BJ (cell line): ENCODE results near the gene ZNF184. TPM values are rescaled to one million over a fixed set of nuclear protein-coding genes. Genes with fewer than 3 reads are reported as not detected.
A peak's percentile ranks its signal among the peaks of the same experiment; 100 is the strongest.

ENCODE experiments used
- CTCF ChIA-PET: fragments of 350-600 bp; formaldehyde crosslinking; extraction: SDS; loops from one replicate; lab custom pipeline; 2021; ENCODE audit warnings: antibody characterized with exemption, inconsistent platforms; lab: Yijun Ruan, JAX
- POLR2A ChIA-PET: fragments of 300-600 bp; sonication (Branson Sonifier 250); formaldehyde crosslinking; extraction: SDS; loops from one replicate; lab custom pipeline; 2021; ENCODE audit warnings: antibody characterized with exemption; lab: Charles Lee
- DNase-seq: peaks from one replicate; pipeline ENCODE4 v3.0.0-alpha.2; 2011; ENCODE audit warnings: low read depth
- H3K27me3 ChIP-seq: 2 replicates; pipeline ENCODE4 v1.6.0; 2011; ENCODE audit warnings: low read length; ENCODE audit not compliant: control insufficient read depth, insufficient read depth
- H3K36me3 ChIP-seq: 2 replicates; pipeline ENCODE4 v1.5.1; 2011; ENCODE audit warnings: low read length; ENCODE audit not compliant: control insufficient read depth, insufficient read depth
- H3K4me3 ChIP-seq: 2 replicates; pipeline ENCODE4 v1.5.1; 2011; ENCODE audit warnings: low read depth, mild to moderate bottlenecking, control low read depth, low read length
- CTCF ChIP-seq: IDR thresholded peaks from 2 replicates; pipeline ENCODE4 v1.5.1; 2011; ENCODE audit warnings: low read depth, mild to moderate bottlenecking, control low read depth, inconsistent platforms, low read length, moderate library complexity; ENCODE audit not compliant: insufficient read depth
- polyA plus RNA-seq: library from polyadenylated mRNA; depleted of rRNA; stranded (reverse); fragments of >200 nt; gene quantifications from 2 replicates; pipeline ENCODE4 v1.2.3, GENCODE V29; 2011

Gene ZNF184
- polyA plus RNA-seq, 1 experiment, result 1.8 TPM

GRCh38 chr6:27503436-27504030, 30.6 kb upstream of the ZNF184 start:
- CTCF ChIA-PET, result interaction anchor here (0.6 to 1.0 kb wide), 3 partner anchors 15 to 1608 kb away, joined by 3 to 6 read pairs (median 3); no protein-coding TSS in a partner anchor

GRCh38 chr6:27502508-27503435, 29.9 kb upstream of the ZNF184 start:
- no peak for DNase-seq
- no peak for TF ChIP-seq CTCF
- ChIA-PET POLR2A (no interaction called here), CTCF (interaction anchor here (0.6 kb wide), 1 partner anchor 9 kb away, joined by 4 read pairs; no protein-coding TSS in a partner anchor)
- H3K36me3 ChIP-seq, result no peaks in the 10 kb centered on the region
- peak overlapping the region; percentile 41 for H3K4me3 ChIP-seq
- peaks cover 3% of the 10 kb centered on the region for H3K27me3 ChIP-seq

More at GRCh38 chr6:27503436-27504030, 30.6 kb upstream of the ZNF184 start:
- Histone ChIP-seq H3K36me3 (no peaks in the 10 kb centered on the region), H3K4me3 (peak overlapping the region; percentile 41), H3K27me3 (peaks cover 3% of the 10 kb centered on the region)
- POLR2A ChIA-PET, result no interaction called here
- TF ChIP-seq CTCF, result no peak
- DNase-seq, result no peak

- H3K36me3 ChIP-seq, result no peaks in the 10 kb centered on the region
- ChIA-PET POLR2A (interaction anchor here (0.7 kb wide), 1 partner anchor 848 kb away, joined by 6 read pairs; no protein-coding TSS in a partner anchor), CTCF (interaction anchor here (0.6 kb wide), 1 partner anchor 313 kb away, joined by 3 read pairs; no protein-coding TSS in a partner anchor)
- DNase-seq, result no peak
- H3K4me3 ChIP-seq, result no peak overlapping the region
- H3K27me3 ChIP-seq, result peaks cover 3% of the 10 kb centered on the region
- no peak for TF ChIP-seq CTCF
Measured at GRCh38 chr6:27501187-27501586, 28.3 kb upstream of the ZNF184 start.

GRCh38 chr6:27500177-27500576, 27.3 kb upstream of the ZNF184 start:
- CTCF ChIA-PET, result no interaction called here
- H3K4me3 ChIP-seq, result no peak overlapping the region
- DNase-seq, result no peak
- H3K27me3 ChIP-seq, result peaks cover 3% of the 10 kb centered on the region
- no peaks in the 10 kb centered on the region for H3K36me3 ChIP-seq
- TF ChIP-seq CTCF, result no peak
- POLR2A ChIA-PET, result no interaction called here
